GM08714 (cell line): Measurements from ENCODE around the gene CACNA1B.

Source experiments
- H3K4me3 ChIP-seq: fragments of 200-500 bp; sonication (Bioruptor generic); 2 replicates; pipeline ENCODE4 v1.5.1; 2014; ENCODE audit warnings: mild to moderate bottlenecking, low read length, inconsistent platforms
- ZNF274 ChIP-seq: IDR thresholded peaks from 2 replicates; pipeline ENCODE4 v1.6.1; 2012; ENCODE audit warnings: mild to moderate bottlenecking, low read depth, low read length

CACNA1B gene

GRCh38 chr9:137891588-137892423, 14.2 kb downstream of the CACNA1B start:
- no peak for TF ChIP-seq ZNF274
- H3K4me3 ChIP-seq: no peak overlapping the region

DNA sequence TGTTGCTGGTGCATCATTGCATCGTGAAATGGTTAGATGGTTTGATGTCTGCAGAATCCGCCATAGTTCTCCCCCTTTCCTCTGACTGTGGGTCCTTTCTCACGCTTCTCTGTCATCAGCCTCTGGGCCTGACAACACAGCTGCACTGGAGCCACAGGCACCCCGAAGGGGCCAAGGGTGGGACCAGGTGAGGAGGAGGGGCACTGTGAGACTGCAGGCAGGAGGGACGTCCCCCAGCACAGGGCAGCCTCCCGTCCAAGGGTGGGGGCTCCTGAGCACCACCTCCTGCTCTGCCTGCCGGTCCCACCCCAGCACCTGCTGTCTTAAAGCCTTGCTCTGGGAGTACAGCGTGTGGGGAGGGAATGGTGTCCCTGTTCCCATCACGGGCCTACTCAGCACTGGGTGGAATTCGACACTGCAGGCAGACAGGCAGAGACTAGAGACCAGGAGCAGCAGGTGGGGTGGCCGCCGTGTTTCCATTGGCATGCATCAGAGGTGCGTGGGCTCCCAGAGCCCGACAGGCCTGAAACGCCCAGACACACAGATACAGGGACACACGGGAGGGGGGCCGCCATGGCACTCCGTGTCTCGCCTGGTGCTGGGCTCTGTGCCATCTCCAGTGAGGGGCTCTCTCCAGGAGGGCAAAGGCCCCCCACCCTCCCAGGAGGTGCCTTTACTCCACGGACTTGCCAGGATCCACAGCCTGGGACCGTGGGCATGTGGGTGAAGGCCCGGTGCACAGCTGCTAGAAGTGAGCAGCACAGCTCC, 15.0 kb downstream of the CACNA1B start:
- TF ChIP-seq ZNF274: no peak
- no peak overlapping the region for H3K4me3 ChIP-seq

DNA sequence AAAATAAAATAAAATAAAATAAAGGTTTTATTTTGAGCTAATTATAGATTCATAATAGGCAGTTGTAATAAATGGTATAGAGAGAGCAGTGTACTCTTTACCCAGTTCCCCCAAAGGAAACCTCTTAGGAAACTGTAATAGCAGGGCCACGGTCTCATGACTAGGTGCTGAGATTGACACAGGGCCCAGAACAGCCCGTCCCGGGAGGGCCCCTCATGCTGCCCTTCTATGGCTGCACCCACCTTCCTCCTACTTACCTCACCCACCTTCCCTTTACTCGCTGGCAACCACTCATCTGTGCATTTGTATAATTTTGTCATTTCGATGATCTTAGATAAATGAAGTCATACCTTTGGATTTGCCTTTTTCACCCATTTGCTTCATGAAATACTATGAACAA, 16.1 kb downstream of the CACNA1B start:
- TF ChIP-seq ZNF274: no peak
- H3K4me3 ChIP-seq: no peak overlapping the region

DNA sequence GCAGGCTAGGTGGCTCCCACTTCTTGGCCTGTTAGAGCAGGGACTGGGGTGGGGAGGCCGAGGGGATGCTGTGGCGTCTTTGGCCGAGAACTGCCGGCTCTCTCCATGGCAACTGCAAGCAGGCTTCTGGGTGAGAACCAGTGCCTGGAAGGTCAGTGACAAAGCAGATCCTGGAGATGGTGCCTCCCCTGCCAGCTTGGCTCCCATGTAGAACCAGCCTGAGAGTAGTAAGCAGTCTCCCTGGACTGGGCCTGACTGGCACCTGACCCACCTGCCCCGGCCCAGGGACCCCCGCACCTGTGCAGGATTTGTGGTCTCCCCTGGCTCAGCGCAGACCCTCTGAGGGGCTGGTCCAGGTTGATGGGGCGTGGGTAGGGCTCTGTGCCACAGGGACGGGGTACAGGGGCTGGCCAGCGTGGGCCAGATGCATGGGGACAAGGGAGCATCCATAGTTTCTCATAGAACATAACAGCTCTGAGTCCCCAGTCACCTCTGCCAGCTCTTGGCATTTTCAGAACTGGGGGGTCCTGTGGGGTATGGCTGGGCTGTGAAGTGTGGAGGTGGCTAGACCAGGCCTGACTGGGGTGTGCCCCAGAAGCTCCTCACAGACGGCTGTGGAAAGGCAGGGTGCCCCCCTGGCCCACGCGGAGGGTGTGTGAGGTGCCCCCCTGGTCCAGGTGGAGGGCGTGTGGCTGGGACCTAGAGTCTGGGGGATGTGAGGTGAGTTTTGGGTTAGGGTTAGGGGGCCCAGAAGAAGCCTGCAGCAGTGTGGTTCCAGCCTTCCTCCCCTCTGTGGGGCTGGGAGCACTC, 22.2 kb downstream of the CACNA1B start:
- TF ChIP-seq ZNF274: no peak
- no peak overlapping the region for H3K4me3 ChIP-seq

- no peak for TF ChIP-seq ZNF274
- no peak overlapping the region for H3K4me3 ChIP-seq
Measured at GRCh38 chr9:137900584-137901310, 23.2 kb downstream of the CACNA1B start.

GRCh38 chr9:137902646-137903045, 25.1 kb downstream of the CACNA1B start:
- TF ChIP-seq ZNF274: no peak
- H3K4me3 ChIP-seq: no peak overlapping the region

- no peak for TF ChIP-seq ZNF274
- no peak overlapping the region for H3K4me3 ChIP-seq
Measured at GRCh38 chr9:137905740-137906139, 28.2 kb downstream of the CACNA1B start.

DNA sequence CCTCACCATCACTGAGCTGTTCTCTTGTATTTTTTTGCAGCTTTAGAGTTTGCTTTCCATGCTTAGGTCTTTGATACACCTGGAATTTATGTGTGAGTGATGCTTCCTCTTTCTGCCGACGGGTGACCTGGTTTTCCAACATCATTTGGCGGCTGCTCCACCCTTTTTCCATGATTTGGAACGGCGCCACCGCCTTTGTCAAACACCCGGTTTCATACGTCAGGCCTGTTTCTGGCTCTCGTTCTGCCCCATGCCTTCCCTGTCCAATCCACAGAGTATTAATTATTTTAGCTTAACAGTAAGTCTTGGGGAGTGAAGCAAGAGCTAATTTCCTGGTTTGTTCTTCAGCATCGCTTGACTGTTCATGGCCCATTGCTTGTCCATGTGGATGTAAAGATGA, 30.2 kb downstream of the CACNA1B start:
- H3K4me3 ChIP-seq: no peak overlapping the region
- TF ChIP-seq ZNF274: no peak

DNA sequence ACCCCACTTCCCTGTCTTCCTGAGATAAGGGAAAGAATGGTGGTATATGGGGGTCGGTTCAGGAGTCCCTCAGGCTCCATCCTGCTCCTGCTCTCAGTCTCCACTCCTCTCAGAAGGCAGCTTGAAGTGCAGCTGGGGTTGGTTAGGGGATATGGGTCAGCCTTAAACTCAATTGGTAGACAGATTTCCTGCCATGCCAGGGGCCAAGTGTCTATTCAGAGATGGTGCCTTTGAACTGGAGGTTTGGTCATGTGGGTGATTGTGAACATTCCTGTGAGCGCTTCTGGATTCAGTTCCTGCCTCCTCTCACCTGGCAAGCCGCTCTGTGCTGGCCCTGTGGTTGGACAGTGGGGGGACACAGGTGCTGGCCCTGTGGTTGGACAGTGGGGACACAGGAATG, 35.1 kb downstream of the CACNA1B start:
- no peak overlapping the region for H3K4me3 ChIP-seq
- no peak for TF ChIP-seq ZNF274

DNA sequence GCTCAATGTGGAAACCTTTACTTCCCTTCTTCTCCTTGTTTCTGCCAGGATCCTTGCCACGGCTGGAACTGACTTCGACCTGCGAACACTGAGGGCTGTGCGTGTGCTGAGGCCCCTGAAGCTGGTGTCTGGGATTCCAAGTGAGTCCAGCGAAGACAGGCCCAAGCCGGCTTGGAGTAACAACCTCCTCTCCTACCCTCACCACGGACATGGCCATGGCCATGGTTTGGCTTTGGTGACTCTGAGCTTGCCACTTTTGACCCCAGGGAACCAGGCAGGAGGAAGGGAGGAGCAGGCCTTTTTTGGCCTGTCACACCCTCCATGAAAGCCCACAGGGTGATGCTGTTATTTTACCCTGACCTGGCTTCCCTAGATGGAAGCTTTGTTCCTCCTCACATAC, 35.5 kb downstream of the CACNA1B start:
- TF ChIP-seq ZNF274: no peak

DNA sequence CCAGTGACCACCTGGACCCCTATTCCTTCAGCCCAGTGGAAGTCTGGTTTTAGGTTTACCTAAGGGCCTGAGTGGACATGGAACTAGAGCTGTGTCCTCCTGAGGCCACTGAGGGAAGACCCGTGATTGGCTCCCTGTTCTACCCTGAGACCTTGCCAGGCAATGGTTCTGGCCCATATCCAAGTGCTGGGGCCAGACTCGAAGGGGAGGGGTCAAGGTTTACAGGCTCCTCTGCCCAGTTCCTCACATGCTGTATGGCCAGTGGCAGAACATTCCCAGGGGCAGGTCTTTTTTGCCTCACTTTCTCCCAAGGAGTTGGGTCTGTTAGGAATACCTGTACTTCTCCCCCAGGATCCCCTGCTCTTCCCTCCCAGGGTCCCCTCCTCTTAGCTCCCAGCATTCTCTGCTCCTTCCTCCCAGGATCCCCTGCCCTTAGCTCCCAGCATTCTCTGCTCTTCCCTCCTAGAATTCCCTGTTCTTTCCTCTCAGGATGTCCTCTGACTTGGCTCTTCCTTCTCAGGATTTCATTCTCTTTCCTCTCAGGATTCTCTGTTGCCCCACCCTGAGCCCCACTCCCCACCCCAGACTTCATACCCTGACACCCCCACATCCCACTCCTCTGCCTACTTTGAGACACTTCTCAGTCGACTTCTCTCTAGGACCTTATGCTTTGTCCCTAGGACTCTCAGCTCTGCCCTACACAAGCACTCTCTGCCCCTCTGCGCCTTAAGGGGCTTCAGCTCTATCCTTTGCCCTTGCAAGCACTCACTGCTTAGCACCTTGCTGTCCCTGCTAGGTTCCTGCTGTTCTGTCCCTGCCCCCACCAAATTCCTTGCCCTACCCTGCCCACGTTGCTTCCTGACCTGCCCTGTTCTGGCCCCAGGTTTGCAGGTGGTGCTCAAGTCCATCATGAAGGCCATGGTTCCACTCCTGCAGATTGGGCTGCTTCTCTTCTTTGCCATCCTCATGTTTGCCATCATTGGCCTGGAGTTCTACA, 36.5 kb downstream of the CACNA1B start:
- H3K4me3 ChIP-seq: no peak overlapping the region
- TF ChIP-seq ZNF274: no peak

More for the DNA sequence above, 35.5 kb downstream of the CACNA1B start:
- no peak overlapping the region for H3K4me3 ChIP-seq

DNA sequence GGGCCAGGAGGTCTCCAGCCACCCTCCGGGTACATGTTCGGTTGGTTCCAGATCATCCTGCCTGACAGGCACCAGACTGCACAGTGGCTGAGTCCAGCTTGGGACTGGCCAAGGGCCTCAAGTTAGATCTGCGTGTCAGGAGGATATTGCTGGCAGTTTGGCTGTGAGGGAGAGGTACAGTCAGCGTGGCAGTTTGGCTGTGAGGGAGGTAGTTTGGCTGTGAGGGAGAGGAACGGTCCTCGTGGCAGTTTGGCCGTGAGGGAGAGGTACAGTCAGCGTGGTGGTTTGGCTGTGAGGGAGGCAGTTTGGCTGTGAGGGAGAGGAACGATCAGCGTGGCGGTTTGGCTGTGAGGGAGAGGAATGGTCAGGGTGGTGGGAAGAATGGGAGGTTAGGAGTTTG, 39.0 kb downstream of the CACNA1B start:
- no peak overlapping the region for H3K4me3 ChIP-seq
- TF ChIP-seq ZNF274: no peak

DNA sequence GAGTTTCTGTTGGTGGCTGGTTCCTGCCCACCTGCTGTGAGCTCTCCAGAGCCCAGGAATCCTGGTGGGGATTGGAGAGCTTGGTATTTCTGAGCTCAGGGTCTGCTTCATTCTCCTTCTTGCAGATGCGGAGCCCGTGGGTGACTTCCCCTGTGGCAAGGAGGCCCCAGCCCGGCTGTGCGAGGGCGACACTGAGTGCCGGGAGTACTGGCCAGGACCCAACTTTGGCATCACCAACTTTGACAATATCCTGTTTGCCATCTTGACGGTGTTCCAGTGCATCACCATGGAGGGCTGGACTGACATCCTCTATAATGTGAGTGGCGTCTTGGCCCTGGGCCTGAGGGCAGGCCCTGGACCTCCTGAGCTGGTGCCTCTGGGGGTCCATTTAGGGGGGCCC, 39.5 kb downstream of the CACNA1B start:
- TF ChIP-seq ZNF274: no peak
- H3K4me3 ChIP-seq: no peak overlapping the region

- TF ChIP-seq ZNF274: no peak
- H3K4me3 ChIP-seq: no peak overlapping the region
Measured at GRCh38 chr9:137917795-137918194, 40.2 kb downstream of the CACNA1B start.
